Pons (tissue), 1 donor: Measurements from ENCODE around the gene CARS2.
A peak's percentile ranks its signal among the peaks of the same experiment; 100 is the strongest.
"Not testable (repeated sequence)": the region's sequence is repeated elsewhere in the genome, so short reads cannot be mapped to it uniquely, and the experiment has no call there.

ENCODE experiments used
- DNase-seq: peaks from one replicate; pipeline ENCODE4 v3.0.0-alpha.2; 2016; ENCODE audit warnings: low spot score

CARS2 gene, protein sequence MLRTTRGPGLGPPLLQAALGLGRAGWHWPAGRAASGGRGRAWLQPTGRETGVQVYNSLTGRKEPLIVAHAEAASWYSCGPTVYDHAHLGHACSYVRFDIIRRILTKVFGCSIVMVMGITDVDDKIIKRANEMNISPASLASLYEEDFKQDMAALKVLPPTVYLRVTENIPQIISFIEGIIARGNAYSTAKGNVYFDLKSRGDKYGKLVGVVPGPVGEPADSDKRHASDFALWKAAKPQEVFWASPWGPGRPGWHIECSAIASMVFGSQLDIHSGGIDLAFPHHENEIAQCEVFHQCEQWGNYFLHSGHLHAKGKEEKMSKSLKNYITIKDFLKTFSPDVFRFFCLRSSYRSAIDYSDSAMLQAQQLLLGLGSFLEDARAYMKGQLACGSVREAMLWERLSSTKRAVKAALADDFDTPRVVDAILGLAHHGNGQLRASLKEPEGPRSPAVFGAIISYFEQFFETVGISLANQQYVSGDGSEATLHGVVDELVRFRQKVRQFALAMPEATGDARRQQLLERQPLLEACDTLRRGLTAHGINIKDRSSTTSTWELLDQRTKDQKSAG

GRCh38 chr13:110705826-110706569 is at the start of gene CARS2:
TSS of gene CARS2 (minus strand) at chr13:110706116. CDS start at chr13:110706093, 23 bp downstream.
- DNase-seq = peak; percentile 92

- DNase-seq = no peak
These were observed 42.4 kb upstream of the CARS2 start for GRCh38 chr13:110748271-110748670.

- DNase-seq = no peak
These were observed 40.5 kb upstream of the CARS2 start for GRCh38 chr13:110746438-110746837.

GRCh38 chr13:110743687-110744086 is 37.8 kb upstream of the CARS2 start:
- DNase-seq = no peak

- no peak for DNase-seq
These were observed 31.6 kb upstream of the CARS2 start for GRCh38 chr13:110737555-110737954.

DNA sequence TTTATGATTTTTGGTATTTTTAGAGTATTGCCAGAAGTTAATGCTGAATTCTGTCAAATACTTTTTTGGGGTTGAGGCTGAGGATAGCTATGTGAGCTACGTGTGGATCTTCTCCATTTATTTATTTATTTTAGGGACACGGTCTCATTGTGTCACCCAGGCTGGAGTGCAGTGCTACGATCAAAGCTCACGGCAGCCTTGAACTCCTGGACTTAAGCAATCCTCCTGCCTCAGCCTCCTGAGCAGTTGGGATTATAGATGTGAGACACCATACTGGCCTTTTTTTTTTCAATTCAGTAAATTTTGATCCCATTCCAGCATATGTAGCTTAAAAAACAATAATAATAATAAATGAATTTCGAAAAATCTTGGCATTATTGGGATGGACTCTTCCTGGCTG is 28.6 kb upstream of the CARS2 start:
- DNase-seq = no peak

GRCh38 chr13:110731072-110731471 is 25.2 kb upstream of the CARS2 start:
- no peak for DNase-seq

DNA sequence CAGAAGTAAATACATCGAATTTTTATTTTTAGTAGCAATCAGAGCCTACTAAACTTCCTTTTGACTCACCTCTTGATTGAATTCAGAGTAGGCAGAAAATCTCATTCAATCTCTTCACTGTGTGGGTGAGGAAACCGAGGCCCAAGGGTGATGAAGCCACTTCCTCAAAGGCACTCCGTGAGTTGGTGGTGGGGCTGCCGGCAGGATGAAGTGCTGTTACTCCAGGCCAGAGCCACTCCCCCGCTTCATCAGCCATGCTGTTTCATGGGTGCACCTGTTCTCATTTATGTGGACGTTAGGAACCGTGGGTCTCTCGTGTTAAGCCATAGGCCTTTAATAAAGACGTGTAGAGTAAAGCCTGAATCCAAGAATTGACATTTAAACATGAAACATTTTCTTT is 20.8 kb upstream of the CARS2 start:
- no peak for DNase-seq

DNA sequence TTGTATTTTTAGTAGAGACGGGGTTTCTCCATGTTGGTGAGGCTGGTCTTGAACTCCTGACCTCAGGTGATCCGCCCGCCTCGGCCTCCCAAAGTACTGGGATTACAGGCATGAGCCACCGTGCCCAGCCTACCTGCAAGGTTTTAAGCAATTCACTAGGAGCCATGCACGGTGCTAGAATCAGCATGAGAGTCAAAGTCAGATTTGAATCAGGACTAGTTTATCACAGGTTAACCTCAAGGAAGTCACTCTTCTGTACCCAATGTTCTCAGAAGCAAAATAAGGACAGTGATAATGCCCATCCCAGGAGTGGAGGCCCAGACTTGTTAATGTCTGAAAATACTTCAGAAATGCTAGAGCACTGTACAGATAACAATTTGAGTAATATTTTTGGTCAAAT is 20.2 kb upstream of the CARS2 start:
- not testable (repeated sequence) for DNase-seq

GRCh38 chr13:110723598-110723997 is 17.7 kb upstream of the CARS2 start:
- DNase-seq = no peak

GRCh38 chr13:110722971-110723370 is 17.1 kb upstream of the CARS2 start:
- DNase-seq = no peak

GRCh38 chr13:110719036-110719710 is 13.3 kb upstream of the CARS2 start:
- no peak for DNase-seq

GRCh38 chr13:110716247-110716515 is 10.3 kb upstream of the CARS2 start:
- DNase-seq = no peak

DNA sequence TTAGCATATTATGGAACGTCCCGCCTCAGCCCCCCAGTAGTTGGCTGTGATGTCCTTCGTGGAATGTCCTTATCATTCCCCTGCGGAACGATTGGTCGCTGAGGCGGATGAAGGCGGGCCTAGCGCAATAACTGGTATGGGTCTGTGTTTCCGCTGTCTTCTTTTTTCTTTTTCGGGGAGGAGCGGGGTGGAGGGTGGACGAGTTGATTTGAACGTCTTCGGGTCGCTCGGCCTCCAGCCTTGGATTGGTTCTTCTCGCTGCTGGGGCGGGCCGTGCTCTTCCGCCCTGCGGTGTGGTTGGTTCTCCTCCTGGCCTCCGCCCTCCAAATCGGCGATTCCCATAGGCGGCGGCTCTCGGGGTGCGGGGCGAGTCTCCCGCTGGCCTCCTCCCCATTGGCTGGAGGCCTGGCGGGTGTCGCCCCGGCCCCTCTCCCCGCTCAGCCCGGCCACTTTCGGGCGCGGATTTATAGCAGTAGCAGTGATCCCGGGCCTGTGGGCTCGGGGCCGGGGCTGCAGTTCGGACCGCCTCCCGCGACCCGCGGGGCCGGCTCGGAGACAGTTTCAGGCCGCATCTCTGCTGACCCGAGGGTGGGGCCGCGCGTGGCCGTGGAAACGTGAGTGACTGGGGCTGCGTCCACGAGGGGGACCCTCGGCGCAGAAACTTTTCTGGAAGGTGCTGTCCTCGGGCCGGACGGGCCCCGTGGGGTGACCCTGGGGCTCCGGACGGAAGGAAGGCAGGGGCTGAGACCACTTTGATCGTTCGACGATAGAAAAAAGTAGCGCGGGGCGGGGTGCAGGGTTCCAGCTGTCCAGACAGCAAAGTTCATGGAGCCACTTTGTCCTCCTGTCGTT is 9.7 kb upstream of the CARS2 start:
- DNase-seq = peak; percentile 100

GRCh38 chr13:110714797-110715394 is 9.0 kb upstream of the CARS2 start:
- DNase-seq = no peak

DNA sequence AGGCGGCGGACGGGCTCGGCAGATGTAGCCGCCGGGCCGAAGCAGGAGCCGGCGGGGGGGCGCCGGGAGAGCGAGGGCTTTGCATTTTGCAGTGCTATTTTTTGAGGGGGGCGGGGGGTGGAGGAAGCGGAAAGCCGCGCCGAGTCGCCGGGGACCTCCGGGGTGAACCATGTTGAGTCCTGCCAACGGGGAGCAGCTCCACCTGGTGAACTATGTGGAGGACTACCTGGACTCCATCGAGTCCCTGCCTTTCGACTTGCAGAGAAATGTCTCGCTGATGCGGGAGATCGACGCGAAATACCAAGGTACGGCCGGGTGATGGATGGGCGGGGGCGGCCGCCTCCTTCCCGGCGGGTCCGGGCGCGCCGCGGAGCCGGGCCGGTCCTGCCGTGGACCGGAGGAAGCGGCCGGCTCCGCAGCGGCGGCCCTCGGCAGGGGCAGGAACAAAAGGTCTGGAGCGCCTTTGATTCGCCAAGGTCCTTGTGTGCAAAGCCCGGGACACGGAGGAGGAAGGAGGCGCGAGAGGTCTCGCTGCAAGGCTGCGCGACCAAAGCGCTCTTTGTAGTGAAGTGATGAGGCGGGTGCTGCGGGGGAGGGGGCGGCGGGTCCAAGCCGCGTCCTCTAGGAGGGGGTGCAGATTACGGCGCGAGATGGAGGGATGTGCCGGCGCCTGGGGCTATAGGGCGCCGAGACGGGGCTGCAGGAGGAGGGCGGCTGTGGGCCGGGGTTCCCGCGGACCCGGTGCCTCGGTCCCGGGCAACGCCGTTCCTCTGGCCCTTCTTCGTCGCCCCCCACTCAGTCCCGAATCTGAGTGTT is 8.3 kb upstream of the CARS2 start:
- DNase-seq = peak; percentile 43

DNA sequence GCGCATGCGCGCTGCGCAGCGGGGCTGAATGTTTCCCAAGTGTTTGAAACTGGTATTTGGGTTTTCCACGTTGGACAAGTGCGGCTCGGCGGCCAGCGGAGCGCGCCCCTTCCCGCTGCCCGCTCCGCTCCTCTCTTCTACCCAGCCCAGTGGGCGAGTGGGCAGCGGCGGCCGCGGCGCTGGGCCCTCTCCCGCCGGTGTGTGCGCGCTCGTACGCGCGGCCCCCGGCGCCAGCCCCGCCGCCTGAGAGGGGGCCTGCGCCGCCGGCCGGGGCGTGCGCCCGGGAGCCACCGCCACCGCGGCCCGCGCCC is 7.7 kb upstream of the CARS2 start, which contains the start of gene ING1:
Gene ING1, plus strand, starts transcription at position 59 of the 311 bp plus-strand sequence. CDS start 450 bp downstream, outside the sequence.
- DNase-seq = no peak

DNA sequence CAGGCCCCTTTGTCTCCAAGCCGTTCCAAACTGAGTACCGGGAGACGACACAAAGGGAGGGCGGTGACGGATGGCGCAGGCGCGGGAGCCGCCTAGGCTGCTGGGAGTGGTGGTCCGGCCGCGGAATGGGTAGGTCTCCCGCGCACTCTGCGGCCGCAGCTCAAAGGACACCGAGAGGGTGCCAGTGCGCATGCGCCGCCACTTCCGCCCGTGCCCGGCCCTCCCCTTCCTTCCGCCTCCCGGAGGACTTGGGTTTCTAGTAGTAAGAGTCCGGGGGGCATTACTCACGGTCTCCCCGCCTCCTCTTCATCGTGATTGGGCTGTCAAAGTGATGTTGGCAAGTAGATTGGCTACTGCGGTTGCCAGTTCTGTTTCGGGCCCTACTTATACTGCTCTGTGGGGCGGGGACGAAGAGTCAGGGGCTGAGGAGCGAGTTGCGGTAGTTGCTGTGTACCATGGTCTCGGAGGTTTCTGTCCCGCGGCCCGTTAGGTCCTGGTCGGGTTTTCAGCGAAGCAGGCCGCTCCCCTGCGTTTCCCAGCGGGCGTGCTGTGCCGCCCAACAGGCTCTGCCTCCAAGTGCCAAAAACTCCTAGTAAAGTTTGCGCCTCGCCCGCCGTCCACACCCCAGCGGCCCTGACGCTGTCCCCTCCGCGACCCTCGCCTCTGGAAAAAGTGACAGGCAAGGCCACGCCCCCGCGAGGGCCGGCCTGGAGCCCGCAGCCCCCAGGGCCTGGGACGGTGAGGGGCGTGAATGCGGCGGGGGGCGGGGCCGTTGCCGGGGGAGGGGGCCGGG is 7.1 kb upstream of the CARS2 start:
- peak; percentile 100 for DNase-seq

DNA sequence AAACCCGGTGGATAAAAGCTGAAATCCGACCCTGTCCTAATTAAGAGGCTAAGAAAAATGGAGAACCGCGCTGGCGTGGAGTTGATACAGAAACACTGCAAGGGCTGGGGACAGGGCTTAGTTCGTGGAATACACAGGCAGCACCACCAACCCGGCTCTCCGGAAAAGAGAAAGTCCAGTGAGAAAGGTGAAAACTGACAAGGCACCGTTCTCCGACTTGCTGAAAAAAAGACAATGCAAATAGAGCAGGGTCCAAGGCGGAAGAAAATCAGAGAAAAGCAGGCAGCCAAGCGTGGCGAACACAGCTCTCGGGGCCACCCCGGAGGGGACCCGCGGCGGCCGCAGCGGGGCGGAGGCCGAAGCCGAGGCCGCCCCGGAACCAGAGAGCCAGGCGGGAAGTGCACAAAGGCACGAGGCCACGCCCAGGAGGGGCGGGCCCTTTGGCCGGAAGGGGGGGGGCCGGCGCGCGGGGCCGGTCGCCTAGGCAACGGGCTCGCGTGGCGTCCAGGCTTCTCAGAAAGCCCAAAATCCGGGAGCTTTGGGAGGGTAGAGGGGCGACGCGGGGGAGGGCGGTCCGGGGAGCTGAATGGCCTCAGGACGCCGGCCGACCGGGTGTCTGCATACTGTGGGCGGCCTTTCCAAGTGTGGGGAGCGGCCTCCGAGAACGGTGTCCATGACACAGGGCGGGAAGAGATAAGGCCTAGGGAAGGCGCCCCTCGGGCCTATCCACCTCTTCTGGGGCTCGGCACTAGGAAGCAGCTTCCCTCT is 6.3 kb upstream of the CARS2 start:
- peak; percentile 88 for DNase-seq
